Femur (tissue), 1 donor: ENCODE results near the gene EVPL.
"Not testable (repeated sequence)": the region's sequence is repeated elsewhere in the genome, so short reads cannot be mapped to it uniquely, and the experiment has no call there.

ENCODE experiments used
- DNase-seq: peaks from one replicate; pipeline ENCODE4 v3.0.0-alpha.2; 2017

Gene EVPL

DNA sequence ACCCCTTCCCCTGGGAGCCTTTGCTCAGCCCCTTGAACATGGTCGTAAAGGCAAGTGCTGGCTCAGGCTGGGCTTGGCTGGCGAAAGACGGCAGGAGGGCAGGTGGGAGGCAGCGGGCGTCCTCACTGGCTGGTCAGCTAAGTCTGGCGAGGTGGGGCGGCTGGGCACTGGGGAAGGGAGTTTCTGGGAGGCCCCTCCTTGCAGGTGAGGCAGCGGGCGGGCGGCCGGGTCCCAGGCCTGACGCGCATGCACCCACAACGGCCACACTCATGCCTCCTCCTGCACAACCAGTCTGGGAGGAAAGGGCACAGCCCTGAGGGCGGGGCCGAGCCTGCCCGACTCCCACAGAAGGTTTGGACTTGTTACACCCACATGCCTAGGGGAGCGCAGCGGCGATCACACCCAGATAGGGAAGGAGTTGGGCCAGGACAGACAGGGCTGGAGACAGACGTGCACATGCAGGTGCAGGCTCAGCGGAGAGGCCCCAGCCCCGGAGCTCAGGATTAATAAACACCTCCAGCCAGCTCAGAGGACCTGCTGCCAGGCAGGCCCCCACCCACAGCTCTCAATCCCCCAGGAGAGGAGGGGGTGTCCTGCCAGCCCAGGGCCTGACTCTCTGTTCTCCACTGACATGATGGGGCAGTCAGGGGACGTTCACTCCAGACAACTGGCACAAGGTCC, at the start of gene EVPL:
Gene EVPL (minus strand): TSS at position 148 of the 681 bp plus-strand sequence. CDS start 108 bp downstream, at position 40.
- DNase-seq: no peak

DNA sequence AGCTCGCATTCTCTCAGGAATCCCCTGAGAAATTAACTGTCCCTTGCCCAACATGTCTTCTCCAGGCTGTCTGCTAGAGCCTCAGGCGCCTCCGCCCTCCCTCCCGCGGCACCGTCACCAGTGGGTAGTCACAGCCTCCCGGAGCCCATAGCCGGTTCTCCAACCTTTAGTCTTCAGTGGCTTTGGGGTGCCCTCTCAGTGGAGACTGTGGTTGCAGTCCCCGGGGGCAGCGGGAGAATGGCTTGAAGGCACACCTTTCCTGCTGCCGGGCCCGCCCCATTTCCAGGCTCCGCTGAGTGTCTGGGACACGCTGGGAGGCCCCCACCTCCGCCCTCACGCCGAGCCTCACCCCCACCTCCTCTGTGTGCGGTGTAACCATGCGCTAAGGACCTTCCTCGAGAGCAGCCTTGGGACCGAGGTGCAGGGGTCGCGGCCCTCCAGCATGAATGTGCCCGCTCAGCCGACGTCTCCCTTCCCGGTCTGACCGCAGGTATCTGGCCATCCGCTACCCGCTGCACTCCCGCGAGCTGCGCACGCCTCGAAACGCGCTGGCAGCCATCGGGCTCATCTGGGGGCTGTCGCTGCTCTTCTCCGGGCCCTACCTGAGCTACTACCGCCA, 49.1 kb upstream of the EVPL start:
- peak; percentile 23 for DNase-seq

- DNase-seq: peak; percentile 19
Observed at GRCh38 chr17:76075364-76076145, 48.4 kb upstream of the EVPL start.

GRCh38 chr17:76074390-76075363, 47.6 kb upstream of the EVPL start, which contains the start of gene GALR2:
Gene GALR2, plus strand, starts transcription at chr17:76074781. Its CDS starts 103 bp downstream, at chr17:76074884.
- peak; percentile 26 for DNase-seq

DNA sequence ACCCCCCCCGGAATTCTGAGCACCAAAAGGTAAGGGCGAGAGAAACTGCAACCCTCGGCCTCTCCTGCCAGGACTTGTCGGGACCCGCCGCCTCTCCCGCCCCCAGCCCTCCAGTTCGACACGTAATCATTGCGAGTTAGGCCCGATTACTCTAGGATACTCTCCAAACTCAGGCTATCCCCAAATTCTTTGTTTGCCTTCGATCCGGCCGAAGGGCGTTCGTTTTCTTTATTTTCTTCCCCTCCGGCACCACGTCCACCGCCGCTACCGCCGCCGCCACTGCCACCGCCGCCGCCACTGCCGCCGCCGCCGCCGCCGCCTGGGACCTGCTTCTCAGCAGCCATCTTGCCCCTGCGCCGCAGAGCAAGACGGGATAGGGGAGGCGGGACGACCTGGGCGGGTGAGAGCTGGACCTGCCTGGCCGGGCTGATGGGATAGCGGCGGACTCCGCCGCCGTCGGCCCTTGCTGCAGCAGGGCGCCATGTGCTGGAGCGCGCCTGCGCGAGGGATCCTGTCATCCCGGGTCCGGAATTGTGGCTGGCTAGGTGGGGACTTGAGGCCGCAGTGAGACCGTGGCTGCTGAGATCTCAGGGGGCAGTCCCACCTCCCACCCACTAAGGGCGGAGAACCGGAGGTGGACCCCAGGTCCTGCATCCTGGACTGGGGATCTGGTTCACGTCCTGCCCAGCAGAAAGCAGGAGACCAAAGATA, 45.2 kb upstream of the EVPL start, which contains the start of gene SRP68:
Gene SRP68 (minus strand): TSS at position 370 of the 711 bp plus-strand sequence. CDS start 26 bp downstream, at position 344.
- peak; percentile 96 for DNase-seq

GRCh38 chr17:76071531-76072147, 44.5 kb upstream of the EVPL start:
- DNase-seq: no peak

DNA sequence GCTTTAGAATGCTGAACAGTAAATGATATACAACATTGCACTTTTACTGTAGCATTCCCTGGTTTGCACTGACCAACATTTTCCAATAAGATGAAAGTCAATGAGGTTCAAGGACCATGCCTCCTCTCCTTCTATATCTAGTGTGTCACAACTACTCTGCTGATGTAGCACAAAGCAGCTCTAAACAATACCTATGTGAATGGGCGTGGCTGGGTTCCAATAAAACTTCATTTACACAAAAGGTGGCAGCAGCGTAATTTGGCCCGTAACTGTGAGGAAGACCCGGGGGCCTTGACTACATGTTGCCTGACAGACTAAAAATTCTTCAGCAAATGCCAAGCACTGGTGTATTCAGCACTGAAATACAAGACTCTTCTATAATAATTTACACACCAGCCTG, 38.7 kb upstream of the EVPL start:
- no peak for DNase-seq

DNA sequence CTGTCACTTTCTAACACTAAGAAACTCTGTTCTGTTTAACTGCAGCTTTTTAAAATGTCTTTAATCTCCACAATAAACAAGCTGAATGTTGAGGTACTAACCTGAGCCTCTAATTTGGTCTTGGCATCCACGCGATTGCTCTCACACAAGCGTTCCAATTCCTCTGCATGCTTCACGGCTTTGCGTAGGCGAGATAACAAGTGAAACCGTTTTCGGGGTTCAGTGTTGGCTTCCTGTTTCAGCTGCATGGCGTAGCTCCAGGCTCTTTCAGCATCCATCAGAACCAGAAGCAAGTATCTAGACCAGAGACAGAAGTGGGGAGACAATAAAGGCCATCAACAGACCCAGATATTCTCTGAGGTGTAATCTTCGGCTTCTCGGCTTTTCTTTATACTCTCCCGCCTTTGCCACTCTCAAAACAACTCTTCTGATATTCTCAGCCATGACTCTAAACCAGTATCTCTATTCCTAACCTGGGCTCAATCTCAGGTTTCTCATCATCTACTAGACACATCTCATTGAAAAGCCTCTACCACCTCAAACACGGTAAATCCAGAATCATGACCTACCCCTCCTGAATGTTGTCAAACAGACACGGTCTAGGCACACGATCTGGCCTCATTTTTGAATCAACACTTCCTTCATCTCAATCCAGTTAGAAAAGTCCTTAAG, 36.9 kb upstream of the EVPL start:
- no peak for DNase-seq

GRCh38 chr17:76058264-76058663, 31.2 kb upstream of the EVPL start:
- not testable (repeated sequence) for DNase-seq

DNA sequence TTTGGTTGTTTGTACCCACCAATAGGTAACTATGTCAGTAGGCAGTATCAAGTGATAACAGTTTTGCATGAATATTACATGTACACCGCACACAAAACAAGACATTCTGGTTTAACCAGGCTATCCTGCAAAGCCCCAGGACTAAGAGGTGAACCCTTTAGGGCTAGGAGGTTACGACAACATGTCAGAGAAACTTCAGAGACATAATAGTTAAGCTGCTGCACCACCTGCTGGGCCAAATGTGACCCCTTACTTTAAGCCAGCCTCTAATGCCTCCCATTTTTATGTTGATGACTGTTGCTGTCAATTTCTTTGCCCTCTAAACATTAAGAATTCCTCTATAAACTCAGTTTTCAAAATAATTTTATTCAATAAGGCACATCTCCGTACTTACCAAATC, 29.8 kb upstream of the EVPL start:
- DNase-seq: no peak

DNA sequence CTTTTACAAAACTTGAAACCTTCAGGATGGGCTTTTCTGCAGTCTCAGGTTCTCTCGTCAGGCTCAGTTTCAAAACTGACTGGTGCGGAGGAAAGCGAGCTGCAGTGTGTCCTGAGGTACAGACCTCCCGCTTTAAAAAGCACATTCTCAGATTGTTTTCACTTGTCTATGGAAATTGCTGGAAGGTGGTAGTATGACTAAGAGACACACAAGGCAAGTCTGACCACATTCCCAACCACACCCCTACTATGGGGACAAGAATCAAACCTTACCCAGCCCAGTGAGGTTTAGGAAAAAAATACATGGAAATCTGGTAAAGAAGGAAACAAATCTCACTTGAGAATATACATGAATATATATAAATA, 27.0 kb upstream of the EVPL start:
- DNase-seq: no peak

- no peak for DNase-seq
Observed at GRCh38 chr17:76053246-76054111, 26.4 kb upstream of the EVPL start.

DNA sequence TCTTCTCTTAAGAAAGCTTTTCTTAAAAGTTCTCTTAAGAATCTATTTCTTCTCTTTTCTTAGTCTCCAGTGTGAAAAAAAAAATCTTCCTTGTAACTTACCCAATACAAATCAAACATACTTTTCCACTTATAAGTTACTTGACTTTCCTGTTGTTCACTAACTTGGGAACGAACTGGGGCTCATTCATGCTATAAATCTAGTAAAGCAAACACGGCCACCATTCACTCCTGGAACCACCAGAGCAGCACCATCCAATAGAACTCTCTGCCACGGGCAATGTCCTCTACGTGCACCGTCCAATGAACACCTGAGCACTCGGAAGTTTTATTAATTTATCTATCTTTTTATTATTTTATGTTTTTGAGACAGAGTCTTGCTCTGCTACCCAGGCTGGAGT, 24.5 kb upstream of the EVPL start:
- DNase-seq: no peak

DNA sequence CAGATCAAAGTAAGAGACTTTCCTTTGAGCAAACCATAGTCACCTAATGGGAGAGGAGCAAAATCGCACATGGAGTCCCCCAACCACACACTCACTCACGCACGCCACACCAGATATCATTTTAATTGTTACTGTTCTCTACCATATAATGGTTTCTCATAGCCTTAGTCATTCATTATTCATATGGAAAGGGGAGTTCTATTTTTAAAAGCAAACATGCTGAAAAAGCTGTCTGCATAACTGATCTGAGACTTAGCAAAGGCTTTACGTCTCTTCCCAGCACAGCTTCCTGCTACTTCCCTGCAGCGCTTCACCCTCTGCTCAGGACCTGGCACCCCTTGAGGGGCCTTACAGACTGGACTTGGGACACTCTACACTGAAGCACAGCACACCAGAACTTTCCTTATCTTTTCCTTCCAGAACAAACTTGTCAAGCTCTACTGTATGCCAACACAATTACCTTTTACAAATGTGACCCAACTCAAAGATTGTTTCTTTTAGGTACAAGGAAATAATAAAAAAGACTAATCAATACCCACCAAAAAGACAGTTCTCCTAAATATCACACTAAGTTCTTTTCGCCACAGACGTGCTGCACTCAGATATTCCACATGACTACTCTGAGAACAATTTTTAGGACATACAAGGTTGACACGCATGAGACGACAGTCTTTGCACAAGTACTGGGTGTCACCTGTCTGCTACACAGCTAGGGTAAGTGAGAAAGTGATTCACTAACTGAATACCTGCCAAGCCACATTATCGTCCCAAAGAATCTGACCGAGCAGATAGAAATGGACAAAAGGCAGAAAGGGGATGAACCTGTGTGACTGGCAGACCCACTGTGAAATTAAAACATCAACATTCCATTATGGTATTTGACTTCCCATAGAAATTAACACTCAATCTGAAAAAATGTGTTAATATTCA, 23.7 kb upstream of the EVPL start:
- DNase-seq: no peak

DNA sequence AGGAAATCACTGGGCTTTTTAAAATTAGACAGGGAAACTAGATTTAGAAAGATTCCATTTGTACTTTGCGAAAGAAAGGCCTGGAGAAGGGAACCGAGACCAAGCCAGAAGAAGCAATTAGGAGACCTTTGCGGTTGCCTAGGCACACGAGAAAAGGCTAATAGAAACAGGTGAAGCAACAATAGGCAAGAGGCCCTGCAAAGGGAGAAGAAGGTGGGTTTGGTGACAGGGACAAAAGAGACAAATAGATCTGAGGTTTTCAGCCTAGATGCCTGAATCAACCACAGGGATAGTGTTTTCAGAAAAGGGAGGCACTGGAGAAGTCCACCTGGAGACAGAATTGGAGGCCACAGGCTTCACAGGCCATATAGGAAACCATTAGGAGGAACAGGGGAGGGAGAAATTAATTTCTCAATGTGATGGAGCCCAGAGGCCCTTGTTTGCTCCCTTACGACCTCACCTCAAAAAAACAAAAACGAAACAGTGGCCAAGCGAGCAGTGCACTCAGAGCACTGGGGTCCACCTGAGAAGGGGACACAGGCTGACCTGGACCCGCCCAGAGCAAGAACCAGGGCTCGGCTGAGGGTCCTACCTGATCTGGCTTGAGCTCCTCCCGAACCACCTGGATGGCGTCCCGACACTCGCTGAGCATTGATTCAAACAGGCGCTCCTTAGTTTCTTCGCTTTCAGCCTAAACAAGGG, 22.9 kb upstream of the EVPL start:
- no peak for DNase-seq

GRCh38 chr17:76049239-76049638, 22.1 kb upstream of the EVPL start:
- no peak for DNase-seq

DNA sequence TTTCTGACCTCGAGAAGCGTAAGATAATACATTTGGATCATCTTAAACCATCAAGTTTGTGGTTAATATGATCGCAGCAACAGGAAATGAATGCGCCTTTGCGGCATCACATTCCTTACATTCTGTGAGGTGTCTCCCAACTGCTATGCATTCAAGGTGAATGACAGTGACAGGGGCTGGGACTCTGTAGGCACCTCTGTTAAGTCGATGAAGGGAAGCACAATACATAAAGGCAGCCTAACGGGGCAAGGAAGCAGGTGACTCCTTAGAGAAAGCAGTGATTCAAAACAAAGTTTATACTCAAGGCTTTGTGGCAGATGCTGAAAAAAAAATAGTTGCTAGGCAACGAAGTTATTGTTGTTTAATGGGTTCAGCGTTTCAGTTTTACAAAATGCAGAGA, 21.6 kb upstream of the EVPL start:
- no peak for DNase-seq

DNA sequence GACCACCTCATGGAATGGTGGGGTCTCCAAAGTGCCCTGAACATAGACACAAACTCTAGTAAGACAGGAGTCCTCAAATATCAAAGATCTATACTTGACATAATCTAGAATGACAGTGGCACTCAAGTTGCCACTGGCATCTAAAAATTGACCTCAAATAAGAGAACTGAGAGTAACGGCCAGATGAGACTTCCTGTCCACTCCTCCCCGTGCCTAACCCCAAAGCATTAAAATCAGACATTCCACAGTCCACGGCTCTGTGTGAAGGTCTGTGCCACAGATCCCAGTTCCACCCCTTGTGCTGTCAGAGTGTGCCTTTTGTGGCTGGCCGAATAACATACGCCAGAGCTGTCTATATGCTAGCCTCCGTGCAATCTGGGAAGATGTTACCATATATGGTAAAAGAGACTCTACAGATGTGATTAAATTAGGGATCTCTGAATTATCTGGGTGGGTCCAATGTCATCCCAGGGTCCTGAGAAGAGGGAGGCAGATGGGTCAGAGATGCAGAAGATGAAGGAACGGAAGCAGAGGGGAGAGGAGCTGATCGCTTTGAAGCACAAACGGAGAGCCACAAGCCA, 21.0 kb upstream of the EVPL start:
- no peak for DNase-seq
